HCT116 (cell line): ENCODE measurements around the gene EPSTI1. TPM values are rescaled to one million over a fixed set of nuclear protein-coding genes. Genes with fewer than 3 reads are reported as not detected.

Experiments
- ATAC-seq: fragments of 200-7000 bp; cut with Tn5 transposase; 2 replicates; pipeline ENCODE4 v1.9.1; 2020; ENCODE audit warnings: mild to moderate bottlenecking, moderate library complexity
- BruUV-seq: library from RNA; stranded (reverse); fragments of 400-500 nt; replicated peaks from 2 replicates; lab custom pipeline; 2021; lab: Mats Ljungman, UMichigan
- CTCF ChIA-PET: fragments of 300-600 bp; sonication (Branson Sonifier 250); formaldehyde crosslinking; loops from one replicate; lab custom pipeline; 2021; ENCODE audit warnings: antibody characterized with exemption; lab: Charles Lee
- POLR2A ChIA-PET: fragments of 300-600, 350-600 bp; sonication (Branson Sonifier 250); formaldehyde crosslinking; loops from one replicate; lab custom pipeline; 2021; ENCODE audit warnings: antibody characterized with exemption; lab: Charles Lee
- RAD21 ChIA-PET, 2 experiments: fragments of 300-600 bp; sonication (Branson Sonifier 250); formaldehyde crosslinking; loops; one replicate each; lab custom pipeline; 2023; ENCODE audit warnings: low total read pairs in 2 of 2; ENCODE audit not compliant: uncharacterized antibody in 2 of 2, unreplicated experiment in 2 of 2, low non-redundant PET in 1 of 2; lab: Charles Lee
- DNase-seq: peaks from one replicate; pipeline ENCODE4 v3.0.0-alpha.2; 2010; ENCODE audit warnings: low read depth, low spot score
- H2AFZ ChIP-seq: fragments of 200-600 bp; shearing (Covaris generic), sonication (generic); 2 replicates; pipeline ENCODE4 v1.6.1; 2017; ENCODE audit warnings: low read depth, mixed run types, mixed read lengths, antibody characterized with exemption, low read length; ENCODE audit not compliant: poor library complexity, severe bottlenecking
- H3K27ac ChIP-seq: 2 replicates; pipeline ENCODE4 v1.5.1; 2012; ENCODE audit warnings: low read depth, low read length
- H3K27me3 ChIP-seq: fragments of 200-600 bp; sonication (generic); 2 replicates; pipeline ENCODE4 v1.6.1; 2016; ENCODE audit warnings: mixed run types, low read length, mixed read lengths; ENCODE audit not compliant: insufficient read depth
- H3K36me3 ChIP-seq, 2 experiments: fragments of 200-500 bp in 1 of 2; fragments of 200-600 bp in 1 of 2; sonication (Bioruptor generic) in 1 of 2; sonication (generic) in 1 of 2; 2 replicates each; pipeline versions ENCODE4 v1.5.1 to v1.6.1; 2014 to 2016; ENCODE audit warnings: low read length in 2 of 2, inconsistent platforms in 1 of 2, mixed read lengths in 1 of 2, mixed run types in 1 of 2; ENCODE audit not compliant: insufficient read depth in 2 of 2, control insufficient read depth in 1 of 2
- H3K4me1 ChIP-seq, 2 experiments: fragments of 200-600 bp in 1 of 2; sonication (generic) in 1 of 2; 2 replicates each; pipeline versions ENCODE4 v1.5.1 to v1.6.1; 2012 to 2017; ENCODE audit warnings: low read length in 2 of 2, inconsistent platforms in 1 of 2, mild to moderate bottlenecking in 1 of 2, mixed read lengths in 1 of 2, mixed run types in 1 of 2, moderate library complexity in 1 of 2; ENCODE audit not compliant: insufficient read depth in 2 of 2, control insufficient read depth in 1 of 2
- H3K4me2 ChIP-seq: fragments of 200-600 bp; sonication (generic); 2 replicates; pipeline ENCODE4 v1.6.1; 2017; ENCODE audit warnings: mixed run types, low read length, mixed read lengths
- H3K4me3 ChIP-seq, 2 experiments: fragments of 200-600 bp in 1 of 2; sonication (generic) in 1 of 2; replicated peaks in 1 of 2; 2 replicates each; pipeline ENCODE4 v1.5.1; 2011 to 2016; ENCODE audit warnings: low read length in 2 of 2, control low read depth in 1 of 2, low read depth in 1 of 2, mild to moderate bottlenecking in 1 of 2, mixed read lengths in 1 of 2, mixed run types in 1 of 2
- H3K79me2 ChIP-seq: fragments of 200-600 bp; sonication (generic); 2 replicates; pipeline ENCODE4 v1.6.1; 2017; ENCODE audit warnings: mild to moderate bottlenecking, mixed run types, low read length, moderate library complexity, mixed read lengths; ENCODE audit not compliant: insufficient read depth
- H3K9ac ChIP-seq: fragments of 200-600 bp; sonication (generic); 2 replicates; pipeline ENCODE4 v1.6.1; 2016; ENCODE audit warnings: low read length, mixed read lengths
- H3K9me2 ChIP-seq: fragments of 200-600 bp; sonication (generic), shearing (Covaris generic); 2 replicates; pipeline ENCODE4 v1.6.1; 2017; ENCODE audit warnings: mixed run types, mild to moderate bottlenecking, moderate library complexity; ENCODE audit not compliant: insufficient read depth
- H3K9me3 ChIP-seq, 2 experiments: fragments of 200-500 bp in 1 of 2; fragments of 200-600 bp in 1 of 2; sonication (Bioruptor generic) in 1 of 2; sonication (generic) in 1 of 2; 2 replicates each; pipeline ENCODE4 v1.6.1; 2014 to 2017; ENCODE audit warnings: low read length in 2 of 2, mixed read lengths in 2 of 2, inconsistent platforms in 1 of 2, low read depth in 1 of 2, mild to moderate bottlenecking in 1 of 2, mixed run types in 1 of 2, moderate library complexity in 1 of 2; ENCODE audit not compliant: control insufficient read depth in 1 of 2, insufficient read depth in 1 of 2
- H4K20me1 ChIP-seq: fragments of 200-600 bp; sonication (generic), shearing (Covaris generic); 2 replicates; pipeline ENCODE4 v1.6.1; 2017; ENCODE audit warnings: mixed run types, mild to moderate bottlenecking, moderate library complexity; ENCODE audit not compliant: insufficient read depth
- ATF3 ChIP-seq: IDR thresholded peaks from 2 replicates; pipeline ENCODE4 v1.6.1; 2012
- CEBPB ChIP-seq: IDR thresholded peaks from 2 replicates; pipeline ENCODE4 v1.6.1; 2012; ENCODE audit warnings: low read depth
- CTCF ChIP-seq, 3 experiments: fragments of 200-600 bp in 1 of 3; sonication (generic) in 1 of 3; IDR thresholded peaks in 2 of 3; conservative IDR thresholded peaks in 1 of 3; 2 replicates each; pipeline ENCODE4 v1.5.1; 2012 to 2017; ENCODE audit warnings: low read depth in 2 of 3, low read length in 2 of 3, antibody characterized with exemption in 1 of 3, borderline replicate concordance in 1 of 3, control low read depth in 1 of 3, mild to moderate bottlenecking in 1 of 3, mixed read lengths in 1 of 3, mixed run types in 1 of 3, moderate library complexity in 1 of 3; ENCODE audit not compliant: insufficient read depth in 1 of 3
- EGR1 ChIP-seq: IDR thresholded peaks from 2 replicates; pipeline ENCODE4 v1.6.1; 2012; ENCODE audit warnings: low read depth
- ELF1 ChIP-seq: IDR thresholded peaks from 2 replicates; pipeline ENCODE4 v1.6.1; 2012; ENCODE audit warnings: low read depth, borderline replicate concordance
- EZH2 ChIP-seq: fragments of 200-600 bp; sonication (generic); IDR thresholded peaks from 2 replicates; pipeline ENCODE4 v1.6.1; 2017; ENCODE audit warnings: antibody characterized with exemption, mixed run types
- EZH2phosphoT487 ChIP-seq: fragments of 200-600 bp; IDR thresholded peaks from 2 replicates; pipeline ENCODE4 v1.6.1; 2018; ENCODE audit warnings: antibody characterized with exemption, borderline replicate concordance
- FOSL1 ChIP-seq: IDR thresholded peaks from 2 replicates; pipeline ENCODE4 v1.6.1; 2012; ENCODE audit warnings: low read depth
- POLR2A ChIP-seq: IDR thresholded peaks from 2 replicates; pipeline ENCODE4 v1.7.0; 2011; ENCODE audit warnings: borderline replicate concordance; ENCODE audit not compliant: insufficient read depth, insufficient read length; ENCODE audit errors: extremely low read depth
- POLR2AphosphoS5 ChIP-seq: IDR thresholded peaks from 2 replicates; pipeline ENCODE4 v1.6.1; 2011; ENCODE audit warnings: mild to moderate bottlenecking, low read depth, low read length, moderate library complexity
- RAD21 ChIP-seq: IDR thresholded peaks from 2 replicates; pipeline ENCODE4 v1.6.1; 2012; ENCODE audit warnings: low read depth, mild to moderate bottlenecking
- SP1 ChIP-seq: IDR thresholded peaks from 2 replicates; pipeline ENCODE4 v1.6.1; 2012; ENCODE audit warnings: low read depth
- SRF ChIP-seq: IDR thresholded peaks from 2 replicates; pipeline ENCODE4 v1.6.1; 2012; ENCODE audit warnings: low read depth
- TCF7L2 ChIP-seq: IDR thresholded peaks from 2 replicates; pipeline ENCODE4 v1.7.0; 2011; ENCODE audit warnings: borderline replicate concordance, inconsistent platforms; ENCODE audit not compliant: insufficient read depth, insufficient read length; ENCODE audit errors: extremely low read depth
- YY1 ChIP-seq: IDR thresholded peaks from 2 replicates; pipeline ENCODE4 v1.6.1; 2011; ENCODE audit warnings: low read length, low read depth, moderate library complexity, mild to moderate bottlenecking; ENCODE audit not compliant: insufficient replicate concordance; ENCODE audit errors: extremely low read depth
- ZBTB33 ChIP-seq: IDR thresholded peaks from 2 replicates; pipeline ENCODE4 v1.6.1; 2011; ENCODE audit warnings: mild to moderate bottlenecking, low read length, moderate library complexity; ENCODE audit not compliant: insufficient replicate concordance; ENCODE audit errors: extremely low read depth
- ZFX ChIP-seq: fragments of 450-650 bp; IDR thresholded peaks from 2 replicates; pipeline ENCODE4 v1.6.1; 2017
- ZNF274 ChIP-seq: fragments of 200-500 bp; sonication (Bioruptor generic); IDR thresholded peaks from 2 replicates; pipeline ENCODE4 v1.6.1; 2014; ENCODE audit warnings: mild to moderate bottlenecking, low read depth, low read length, inconsistent platforms
- intact Hi-C: fragments of 100-400 bp; cut with micrococcal nuclease; formaldehyde crosslinking; loops from 2 replicates; pipeline ENCODE4 v1.10.0; 2022
- total RNA-seq: library from RNA; stranded (reverse); gene quantifications from one replicate; pipeline ENCODE4 v1.2.1, GENCODE V29; 2021; ENCODE audit not compliant: unreplicated experiment

The EPSTI1 gene
- total RNA-seq, 1 experiment from 2014 or later, result 0.69 TPM

- H3K36me3 ChIP-seq, result no peaks in the 10 kb centered on the region; a peak in 1 of 4 replicates
- CTCF ChIA-PET, result no interaction called here
- no peak overlapping the region for H3K9ac ChIP-seq
- no TSS peak for BruUV-seq
- no peaks in the 10 kb centered on the region for H4K20me1 ChIP-seq
- ATAC-seq, result no peak
- no peak for TF ChIP-seq POLR2A
- TF ChIP-seq CTCF (IDR thresholded peaks at IDR 0.05 in 2 of 3, conservative IDR thresholded peaks at IDR 0.05 in 1 of 3; ENCODE audit: borderline replicate concordance in 1 of 3, insufficient read depth in 1 of 3, low read depth in 2 of 3, low read length in 2 of 3), result no peak
- no peak for TF ChIP-seq POLR2AphosphoS5
- no peak for TF ChIP-seq SP1
- no peak for TF ChIP-seq EZH2
- no peak for TF ChIP-seq RAD21
- no peak for TF ChIP-seq ZNF274
- no peak for TF ChIP-seq ELF1
- no peak for TF ChIP-seq CEBPB
- TF ChIP-seq FOSL1, result no peak
- TF ChIP-seq YY1, result no peak
- no peak for TF ChIP-seq EZH2phosphoT487
- no peak for TF ChIP-seq EGR1
- TF ChIP-seq ZBTB33, result no peak
- TF ChIP-seq ATF3, result no peak
- TF ChIP-seq SRF, result no peak
- TF ChIP-seq ZFX, result no peak
- no peak for TF ChIP-seq TCF7L2
- H3K27ac ChIP-seq, result no peak overlapping the region
- H2AFZ ChIP-seq, result no peak overlapping the region
- H3K79me2 ChIP-seq, result no peaks in the 10 kb centered on the region
- H3K4me3 ChIP-seq, result no peak overlapping the region
- H3K4me2 ChIP-seq, result no peak overlapping the region
- no peaks in the 10 kb centered on the region for H3K4me1 ChIP-seq
- H3K9me2 ChIP-seq, result no peaks in the 10 kb centered on the region
- no peaks in the 10 kb centered on the region for H3K9me3 ChIP-seq
- DNase-seq, result no peak
- intact Hi-C loops, result no loop called here
- peaks cover 11% of the 10 kb centered on the region; the same call in 1 of the 2 replicates for H3K27me3 ChIP-seq
- RAD21 ChIA-PET, result no interaction called here
- POLR2A ChIA-PET, result no interaction called here
Observed at GRCh38 chr13:42855410-42855809, 136.6 kb downstream of the EPSTI1 start.
